Posterior vena cava (tissue), 2 donors: ENCODE data around the gene UGDH. TPM values are rescaled to one million over a fixed set of nuclear protein-coding genes. Genes with fewer than 3 reads are reported as not detected.
"Not testable (repeated sequence)": the region's sequence is repeated elsewhere in the genome, so short reads cannot be mapped to it uniquely, and the experiment has no call there.

ENCODE experiments used
- DNase-seq: peaks from one replicate; pipeline ENCODE4 v3.0.0-alpha.2; 2020; ENCODE audit warnings: low spot score
- intact Hi-C, 2 donors: fragments of 100-400 bp; cut with DNase I; formaldehyde crosslinking; loops; one replicate each; pipeline versions ENCODE4 v1.14.1 to v1.14.2; 2022 to 2023
- total RNA-seq, 2 donors: library from RNA; stranded (reverse); fragmentation: NEBNext Ultra II Directional; extraction: Animal tissue kit (Norgen Biotek cat#: 25700); gene quantifications; one replicate each; pipeline ENCODE4 v1.2.1, GENCODE V29; 2021
- donor health status: DM: yes; HTN: yes; CAD: no.
- donor health status: DM: yes; HTN: yes; CAD: no.

The UGDH gene
- total RNA-seq, 2 donors from 2014 or later, result 107 to 167 TPM

- DNase-seq, intact Hi-C loops: not testable (repeated sequence)
Observed at GRCh38 chr4:39502664-39503035, 24.6 kb downstream of the UGDH start.

DNA sequence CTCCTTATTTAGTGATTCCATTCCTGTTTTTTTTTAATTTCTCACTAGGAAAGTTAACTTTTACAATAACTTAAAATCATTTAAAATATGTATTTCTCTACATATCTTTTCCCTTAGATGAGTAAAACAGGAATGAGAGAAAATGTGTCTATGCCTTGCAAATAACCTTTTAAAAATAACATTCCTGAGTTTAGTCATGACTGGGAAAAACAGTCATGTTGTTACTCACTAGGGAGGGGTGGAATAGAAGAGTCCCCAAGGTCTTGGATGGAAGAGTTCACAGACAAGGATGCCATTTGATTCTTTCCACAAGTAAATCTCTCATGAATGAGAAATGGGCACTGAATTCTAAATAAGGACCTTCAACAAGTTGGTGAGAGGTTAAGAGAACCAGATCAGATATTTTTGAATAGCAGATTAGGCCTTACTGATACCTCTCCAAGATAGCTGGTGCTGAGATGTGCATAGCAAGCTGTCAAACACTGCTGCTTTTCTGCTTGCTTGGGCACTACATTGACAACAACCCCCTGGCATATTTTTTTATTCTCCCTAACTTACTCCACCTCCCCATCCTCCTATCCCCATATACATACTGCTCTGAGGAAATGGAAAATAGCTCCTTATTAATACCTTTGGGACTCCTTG lies 25.1 kb downstream of the UGDH start:
- intact Hi-C loops, result no loop called here
- no peak for DNase-seq

DNA sequence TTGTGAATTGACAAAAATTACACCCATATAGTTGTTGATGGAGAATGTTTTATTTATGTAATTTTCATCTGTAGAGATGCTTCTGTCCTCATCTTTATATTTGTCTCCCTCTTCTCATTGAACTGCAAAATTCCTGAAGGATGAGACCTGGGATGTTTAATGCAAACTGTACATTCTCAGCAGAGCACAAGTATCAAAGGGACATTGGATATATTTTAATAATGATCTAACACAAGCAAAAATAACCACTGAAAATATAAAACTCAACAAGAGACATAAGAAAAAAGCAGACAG lies 28.6 kb downstream of the UGDH start:
- DNase-seq, result no peak
- intact Hi-C loops, result no loop called here

DNA sequence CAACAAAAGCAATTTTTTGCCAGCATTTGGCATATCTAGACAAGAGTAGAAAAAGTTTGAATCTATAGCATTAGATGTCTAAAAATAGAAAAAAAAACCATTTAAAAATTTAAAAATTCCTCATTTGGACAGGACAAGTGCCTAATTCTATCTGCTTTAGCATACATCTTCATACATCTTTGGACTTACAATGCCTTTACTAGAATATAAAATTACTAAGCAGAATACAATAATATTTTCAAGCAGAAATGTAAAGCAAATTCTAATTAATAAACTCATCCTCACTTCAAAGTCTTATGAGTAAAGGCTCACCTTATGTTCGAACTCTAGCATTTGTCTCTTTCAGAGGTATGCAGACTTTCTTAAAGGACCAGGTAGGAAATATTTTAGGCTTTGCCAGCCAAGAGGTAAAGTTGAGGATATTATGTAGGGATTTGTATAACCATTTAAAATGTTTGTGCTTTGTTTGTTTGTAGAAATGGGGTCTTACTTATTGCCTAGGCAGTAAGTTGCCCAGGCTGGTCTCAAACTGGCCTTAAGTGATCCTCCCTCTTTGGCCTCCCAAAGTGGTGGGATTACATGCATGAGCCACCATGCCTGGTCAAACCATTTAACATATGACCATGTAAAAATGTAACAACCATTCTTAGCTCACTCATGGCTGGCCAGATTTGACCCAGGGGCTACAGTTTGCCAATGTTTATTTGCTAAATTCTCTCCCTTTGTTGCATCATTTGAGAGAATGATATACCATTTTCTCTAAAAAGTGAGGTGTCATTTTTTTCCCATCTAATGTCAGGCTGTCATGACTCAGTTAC lies 29.1 kb downstream of the UGDH start:
- no peak for DNase-seq
- intact Hi-C loops, result loop anchor here in 1 of 2 donors (2.0 kb wide), 1 partner anchor 57 kb away; no protein-coding TSS in a partner anchor

GRCh38 chr4:39495446-39496213 lies 31.6 kb downstream of the UGDH start:
- intact Hi-C loops, result loop anchor here in 1 of 2 donors (2.0 kb wide), 1 partner anchor 55 kb away; no protein-coding TSS in a partner anchor
- DNase-seq, result no peak

GRCh38 chr4:39494354-39494753 lies 32.9 kb downstream of the UGDH start:
- no peak for DNase-seq
- intact Hi-C loops, result no loop called here

GRCh38 chr4:39490322-39490721 lies 36.9 kb downstream of the UGDH start:
- intact Hi-C loops, result no loop called here
- DNase-seq, result no peak

GRCh38 chr4:39486221-39486804 lies 40.9 kb downstream of the UGDH start:
- DNase-seq, result no peak
- intact Hi-C loops, result no loop called here

DNA sequence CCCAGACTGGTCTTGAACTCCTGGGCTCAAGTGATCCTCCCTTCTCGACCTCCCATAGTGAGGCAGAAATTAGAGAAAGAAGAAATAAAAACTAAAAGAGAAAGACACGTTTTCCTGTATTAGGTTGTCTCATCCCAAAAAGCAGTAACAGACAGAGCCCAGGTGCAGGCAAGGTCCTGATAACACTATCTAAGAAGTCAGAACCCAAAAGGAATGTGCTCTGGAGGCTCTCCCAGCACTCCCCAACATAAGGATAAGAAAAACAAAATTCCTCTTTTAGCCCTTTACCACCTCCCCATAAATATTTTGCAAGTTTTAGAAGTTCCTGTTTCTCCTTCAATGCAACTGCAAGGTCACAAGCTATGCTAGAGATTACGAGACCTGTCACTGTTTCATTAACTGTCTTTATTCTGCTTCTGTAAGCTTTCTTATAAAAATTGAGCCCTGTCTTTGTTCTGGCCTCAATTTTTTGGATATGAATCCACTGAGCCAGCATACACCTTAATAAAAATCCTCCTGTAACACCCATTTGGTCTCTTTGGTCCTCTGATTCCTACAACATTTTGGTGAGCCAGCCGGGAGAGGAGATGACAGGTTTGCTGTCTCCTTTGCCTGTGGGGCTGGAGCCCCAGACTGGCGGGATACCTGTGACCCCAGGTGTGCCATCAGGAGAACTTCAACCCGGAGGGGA lies 42.5 kb downstream of the UGDH start:
- DNase-seq, result no peak
- intact Hi-C loops, result no loop called here

DNA sequence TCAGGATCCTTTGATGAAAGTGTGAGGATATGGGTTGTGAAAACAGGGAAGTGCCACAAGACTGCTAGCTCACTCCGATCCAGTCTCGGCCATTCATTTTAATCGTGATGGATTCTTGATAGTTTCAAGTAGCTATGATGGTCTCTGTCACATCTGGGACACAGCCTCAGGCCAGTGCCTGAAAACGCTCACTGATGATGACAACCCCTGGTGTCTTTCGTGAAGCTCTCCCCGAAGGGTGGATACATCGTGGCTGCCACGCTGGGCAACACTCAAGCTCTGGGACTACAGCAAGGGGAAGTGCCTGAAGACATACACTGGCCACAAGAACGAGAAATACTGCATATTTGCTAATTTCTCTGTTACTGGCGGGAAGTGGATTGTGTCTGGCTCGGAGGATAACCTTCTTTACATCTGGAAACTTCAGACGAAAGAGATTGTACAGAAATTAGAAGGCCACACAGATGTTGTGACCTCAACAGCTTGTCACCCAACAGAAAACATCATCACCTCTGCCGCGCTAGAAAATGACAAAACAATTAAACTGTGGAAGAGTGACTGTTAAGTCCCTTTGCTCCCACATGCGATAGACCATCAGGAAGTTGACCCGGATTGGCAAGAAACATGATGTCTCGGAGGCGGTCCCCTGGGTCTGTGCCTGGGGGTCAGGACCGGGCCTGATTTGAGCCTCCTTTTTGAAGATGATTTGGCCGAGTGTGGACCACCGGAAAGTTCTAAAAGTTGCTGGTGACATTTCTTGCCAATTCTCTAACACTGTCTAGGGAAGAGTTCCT lies 46.1 kb downstream of the UGDH start:
- DNase-seq, result no peak
- intact Hi-C loops, result no loop called here

DNA sequence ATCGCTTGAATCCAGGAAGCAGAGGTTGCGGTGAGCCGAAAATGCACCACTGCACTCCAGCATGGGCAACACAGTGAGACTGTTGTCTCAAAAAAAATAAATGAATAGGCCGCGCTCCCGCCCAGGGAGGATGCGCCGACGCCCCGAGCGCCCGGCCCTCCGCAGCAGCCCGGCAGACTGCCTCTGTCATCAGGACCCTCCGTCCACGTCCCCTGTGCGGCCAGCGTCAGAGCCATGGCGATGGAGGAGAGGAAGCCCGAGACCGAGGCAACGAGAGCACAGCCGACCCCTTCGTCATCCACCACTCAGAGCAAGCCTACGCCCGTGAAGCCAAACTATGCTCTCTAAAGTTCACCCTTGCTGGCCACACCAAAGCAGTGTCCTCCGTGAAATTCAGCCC lies 47.0 kb downstream of the UGDH start:
- intact Hi-C loops, result no loop called here
- DNase-seq, result no peak

DNA sequence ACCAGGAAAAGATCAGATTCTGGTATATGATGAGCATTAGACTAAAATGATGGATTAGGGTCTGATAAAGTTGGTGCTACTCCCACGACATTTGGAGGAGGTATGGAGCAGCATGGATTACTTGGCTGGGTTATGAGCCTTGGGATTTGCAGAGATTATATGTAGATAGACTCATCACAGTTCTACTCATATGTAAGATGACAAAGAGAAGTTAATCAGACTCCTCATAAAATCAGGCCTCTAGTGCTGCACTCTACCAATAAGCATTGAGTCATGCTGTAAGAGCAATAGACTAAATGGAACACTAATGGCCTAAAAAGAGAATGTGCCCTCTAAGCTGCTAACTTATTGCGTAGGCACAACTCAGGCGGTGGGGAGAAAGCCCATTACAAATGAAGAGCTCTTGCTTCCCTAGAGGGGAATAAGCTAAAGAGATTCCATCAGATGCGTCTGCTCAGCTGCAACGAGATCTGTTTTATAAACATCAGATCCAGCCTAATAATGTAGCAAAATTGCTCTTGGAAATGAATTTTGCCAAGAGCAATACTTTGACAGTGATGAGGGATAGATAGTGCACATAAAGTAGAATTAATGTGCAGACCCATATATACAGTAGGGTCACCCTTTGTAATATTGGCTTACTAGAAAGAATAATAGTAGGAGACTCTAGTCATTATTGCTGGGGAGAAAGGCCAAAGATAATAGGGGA lies 50.9 kb downstream of the UGDH start:
- intact Hi-C loops, result no loop called here

GRCh38 chr4:39472396-39472795 lies 54.8 kb downstream of the UGDH start:
- intact Hi-C loops, result loop anchor here in 1 of 2 donors (5.0 kb wide), 1 partner anchor 185 kb away; no protein-coding TSS in a partner anchor
- no peak for DNase-seq

More for the DNA sequence above, 50.9 kb downstream of the UGDH start:
- no peak for DNase-seq

DNA sequence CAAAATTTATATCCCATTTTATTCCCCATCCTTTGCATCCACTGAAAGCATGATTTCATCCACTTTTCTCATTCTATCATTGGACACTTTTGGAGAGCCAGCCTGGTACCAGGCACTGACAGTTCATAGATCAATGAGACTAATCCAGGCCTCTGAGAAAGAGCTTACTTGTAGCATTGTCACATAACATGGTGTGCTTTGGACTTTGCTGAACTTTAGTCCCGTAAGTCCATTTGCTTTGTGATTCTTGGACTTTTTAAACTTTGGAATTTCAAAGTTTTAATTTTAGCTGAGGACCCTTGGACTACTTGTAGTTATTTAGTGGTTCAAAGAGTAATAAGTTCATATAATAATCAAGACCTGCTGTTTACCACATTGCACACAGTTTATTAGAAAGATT lies 56.8 kb downstream of the UGDH start:
- intact Hi-C loops, result loop anchor here in 1 of 2 donors (5.0 kb wide), 1 partner anchor 187 kb away; no protein-coding TSS in a partner anchor
- DNase-seq, result no peak

DNA sequence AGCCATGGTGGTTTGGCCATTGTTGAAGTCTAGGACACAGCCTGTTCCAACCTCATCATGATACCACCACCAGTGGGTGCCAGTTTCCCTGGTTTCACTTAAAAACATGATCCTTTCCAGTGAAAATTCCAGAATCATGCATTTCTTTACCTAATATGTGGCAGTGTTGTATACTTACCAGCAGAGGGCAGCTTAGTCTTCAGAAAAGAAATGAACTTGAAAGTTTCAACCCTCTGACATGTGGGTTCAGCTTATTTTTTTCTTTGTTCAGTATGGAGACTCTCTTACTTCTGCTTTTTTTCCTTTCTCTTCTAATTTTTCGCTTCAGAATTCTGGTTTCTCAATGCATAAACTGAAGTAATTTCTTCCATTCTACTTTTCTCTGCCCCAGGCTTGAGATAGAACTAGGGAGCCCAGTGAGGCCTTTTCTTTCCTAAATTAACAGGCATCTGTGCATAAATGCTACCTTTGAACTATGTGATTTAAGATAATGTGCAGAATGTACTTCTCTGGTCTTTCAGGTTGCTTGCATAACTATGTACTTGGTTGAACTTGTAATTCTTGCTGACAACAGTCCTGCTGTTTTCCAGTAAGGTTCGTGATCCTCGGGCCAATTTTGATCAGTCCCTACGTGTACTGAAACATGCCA lies 57.7 kb downstream of the UGDH start:
- no peak for DNase-seq
- intact Hi-C loops, result loop anchor here in 1 of 2 donors (5.0 to 10.0 kb wide), 2 partner anchors 188 to 505 kb away; partner anchors contain the start of gene PDS5A

DNA sequence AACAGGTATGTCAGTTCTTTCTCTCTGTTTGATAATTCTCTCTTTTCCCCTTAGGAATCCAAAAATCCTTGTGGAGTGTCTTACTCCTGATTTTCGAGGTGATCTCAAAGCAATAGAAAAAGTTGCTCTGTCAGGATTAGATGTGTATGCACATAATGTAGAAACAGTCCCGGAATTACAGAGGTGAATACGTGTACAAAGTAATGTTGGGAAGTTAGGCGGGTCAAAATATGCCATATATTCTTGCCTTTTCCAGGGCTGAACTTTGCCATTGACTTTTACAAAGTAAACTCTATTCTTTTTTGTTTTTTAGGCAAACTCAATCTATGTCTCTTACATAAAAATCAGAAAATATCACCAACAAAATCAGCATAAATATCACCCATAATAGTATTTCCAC lies 59.8 kb downstream of the UGDH start:
- DNase-seq, result no peak
- intact Hi-C loops, result loop anchor here in 1 of 2 donors (10.0 kb wide), 1 partner anchor 507 kb away; the partner anchor contains the start of gene PDS5A

- no peak for DNase-seq
- intact Hi-C loops, result loop anchor here in 1 of 2 donors (10.0 kb wide), 1 partner anchor 508 kb away; the partner anchor contains the start of gene PDS5A
Observed at GRCh38 chr4:39466747-39467146, 60.5 kb downstream of the UGDH start.
